MM.1S (cell line): ENCODE results near the gene CNN3.

Experiments used
- DNase-seq: peaks from one replicate; pipeline ENCODE4 v3.0.0-alpha.2; 2015
- H2AFZ ChIP-seq: fragments of 300-600 bp; sonication (generic); 2 replicates; pipeline ENCODE4 v1.6.0; 2016; ENCODE audit warnings: antibody characterized with exemption, low read length
- H3F3A ChIP-seq: fragments of 300-600 bp; sonication (generic); 2 replicates; pipeline ENCODE4 v1.6.1; 2016; ENCODE audit warnings: mild to moderate bottlenecking, antibody characterized with exemption, low read length, moderate library complexity, mixed read lengths; ENCODE audit not compliant: insufficient read depth
- H3K27ac ChIP-seq: fragments of 300-600 bp; sonication (generic); 2 replicates; pipeline ENCODE4 v1.5.1; 2016; ENCODE audit warnings: mild to moderate bottlenecking, low read length
- H3K27me3 ChIP-seq: fragments of 300-600 bp; sonication (generic); replicated peaks from 2 replicates; pipeline ENCODE4 v1.6.0; 2016; ENCODE audit warnings: low read length; ENCODE audit not compliant: insufficient read depth
- H3K36me3 ChIP-seq: fragments of 300-600 bp; sonication (generic); replicated peaks from 2 replicates; pipeline ENCODE4 v1.6.1; 2016; ENCODE audit warnings: mild to moderate bottlenecking, low read length, mixed read lengths; ENCODE audit not compliant: insufficient read depth
- H3K4me1 ChIP-seq: fragments of 300-600 bp; sonication (generic); 2 replicates; pipeline ENCODE4 v1.6.1; 2016; ENCODE audit warnings: low read length, mixed read lengths
- H3K4me2 ChIP-seq: fragments of 300-600 bp; sonication (generic); 2 replicates; pipeline ENCODE4 v1.6.0; 2016; ENCODE audit warnings: low read depth, low read length
- H3K4me3 ChIP-seq: fragments of 300-600 bp; sonication (generic); 2 replicates; pipeline ENCODE4 v1.5.1; 2016; ENCODE audit warnings: low read length, mixed read lengths
- H3K79me2 ChIP-seq: fragments of 300-600 bp; sonication (generic); 2 replicates; pipeline ENCODE4 v1.6.1; 2016; ENCODE audit warnings: mixed run types, low read length, mixed read lengths
- H3K9ac ChIP-seq: fragments of 300-600 bp; sonication (generic); 2 replicates; pipeline ENCODE4 v1.6.1; 2016; ENCODE audit warnings: low read length, mixed read lengths
- H3K9me2 ChIP-seq: fragments of 300-600 bp; sonication (generic); replicated peaks from 2 replicates; pipeline ENCODE4 v1.6.1; 2016; ENCODE audit warnings: mild to moderate bottlenecking, low read length, mixed read lengths; ENCODE audit not compliant: insufficient read depth
- H3K9me3 ChIP-seq: fragments of 300-600 bp; sonication (generic); replicated peaks from 2 replicates; pipeline ENCODE4 v1.6.1; 2016; ENCODE audit warnings: mild to moderate bottlenecking, low read length, mixed read lengths; ENCODE audit not compliant: insufficient read depth
- H4K20me1 ChIP-seq: fragments of 300-600 bp; sonication (generic); 2 replicates; pipeline ENCODE4 v1.6.1; 2016; ENCODE audit warnings: mild to moderate bottlenecking, low read length, moderate library complexity, mixed read lengths; ENCODE audit not compliant: insufficient read depth
- EZH2 ChIP-seq: fragments of 300-600 bp; sonication (generic); optimal IDR thresholded peaks from 2 replicates; pipeline ENCODE3; 2017; ENCODE audit warnings: low read depth, mild to moderate bottlenecking, antibody characterized with exemption, low read length, mixed read lengths
- EZH2phosphoT487 ChIP-seq: fragments of 300-600 bp; sonication (generic); IDR thresholded peaks from 2 replicates; pipeline ENCODE4 v1.6.1; 2018; ENCODE audit warnings: antibody characterized with exemption, low read length
- TF ChIP-seq, protein P1 (sequence below): fragments of 300-600 bp; sonication (generic); IDR thresholded peaks from 2 replicates; pipeline ENCODE4 v1.5.1; 2016; ENCODE audit warnings: antibody characterized with exemption, low read length, mixed read lengths

Gene CNN3

GRCh38 chr1:94931254-94931841 is 4.4 kb upstream of the CNN3 start:
- no peaks in the 10 kb centered on the region for H3K9me3 ChIP-seq

GRCh38 chr1:94929351-94930217 is 2.7 kb upstream of the CNN3 start:
- no peak for TF ChIP-seq EZH2phosphoT487
- TF ChIP-seq, protein P1, sequence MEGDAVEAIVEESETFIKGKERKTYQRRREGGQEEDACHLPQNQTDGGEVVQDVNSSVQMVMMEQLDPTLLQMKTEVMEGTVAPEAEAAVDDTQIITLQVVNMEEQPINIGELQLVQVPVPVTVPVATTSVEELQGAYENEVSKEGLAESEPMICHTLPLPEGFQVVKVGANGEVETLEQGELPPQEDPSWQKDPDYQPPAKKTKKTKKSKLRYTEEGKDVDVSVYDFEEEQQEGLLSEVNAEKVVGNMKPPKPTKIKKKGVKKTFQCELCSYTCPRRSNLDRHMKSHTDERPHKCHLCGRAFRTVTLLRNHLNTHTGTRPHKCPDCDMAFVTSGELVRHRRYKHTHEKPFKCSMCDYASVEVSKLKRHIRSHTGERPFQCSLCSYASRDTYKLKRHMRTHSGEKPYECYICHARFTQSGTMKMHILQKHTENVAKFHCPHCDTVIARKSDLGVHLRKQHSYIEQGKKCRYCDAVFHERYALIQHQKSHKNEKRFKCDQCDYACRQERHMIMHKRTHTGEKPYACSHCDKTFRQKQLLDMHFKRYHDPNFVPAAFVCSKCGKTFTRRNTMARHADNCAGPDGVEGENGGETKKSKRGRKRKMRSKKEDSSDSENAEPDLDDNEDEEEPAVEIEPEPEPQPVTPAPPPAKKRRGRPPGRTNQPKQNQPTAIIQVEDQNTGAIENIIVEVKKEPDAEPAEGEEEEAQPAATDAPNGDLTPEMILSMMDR: no peak
- no peak for TF ChIP-seq EZH2
- no peaks in the 10 kb centered on the region for H3K79me2 ChIP-seq
- no peak overlapping the region for H3K27ac ChIP-seq
- H3K4me3 ChIP-seq: no peak overlapping the region
- DNase-seq: no peak
- no peak overlapping the region for H2AFZ ChIP-seq
- no peaks in the 10 kb centered on the region for H4K20me1 ChIP-seq
- no peaks in the 10 kb centered on the region for H3K4me1 ChIP-seq
- no peaks in the 10 kb centered on the region for H3K9me2 ChIP-seq
- no peak overlapping the region for H3K9ac ChIP-seq
- no peaks in the 10 kb centered on the region for H3K9me3 ChIP-seq
- H3F3A ChIP-seq: no peaks in the 10 kb centered on the region
- H3K36me3 ChIP-seq: no peaks in the 10 kb centered on the region
- H3K27me3 ChIP-seq: no peaks in the 10 kb centered on the region
- H3K4me2 ChIP-seq: no peak overlapping the region

More at GRCh38 chr1:94931254-94931841, 4.4 kb upstream of the CNN3 start:
- no peak overlapping the region for H3K27ac ChIP-seq
- DNase-seq: no peak
- no peaks in the 10 kb centered on the region for H3K27me3 ChIP-seq
- no peaks in the 10 kb centered on the region for H4K20me1 ChIP-seq
- no peaks in the 10 kb centered on the region for H3F3A ChIP-seq
- no peaks in the 10 kb centered on the region for H3K4me1 ChIP-seq
- no peak overlapping the region for H3K4me2 ChIP-seq
- H3K9me2 ChIP-seq: no peaks in the 10 kb centered on the region
- H3K36me3 ChIP-seq: no peaks in the 10 kb centered on the region
- no peak overlapping the region for H2AFZ ChIP-seq
- no peak for TF ChIP-seq EZH2phosphoT487
- no peak for TF ChIP-seq EZH2
- TF ChIP-seq, protein P1: no peak
- H3K79me2 ChIP-seq: no peaks in the 10 kb centered on the region
- no peak overlapping the region for H3K9ac ChIP-seq
- no peak overlapping the region for H3K4me3 ChIP-seq

DNA sequence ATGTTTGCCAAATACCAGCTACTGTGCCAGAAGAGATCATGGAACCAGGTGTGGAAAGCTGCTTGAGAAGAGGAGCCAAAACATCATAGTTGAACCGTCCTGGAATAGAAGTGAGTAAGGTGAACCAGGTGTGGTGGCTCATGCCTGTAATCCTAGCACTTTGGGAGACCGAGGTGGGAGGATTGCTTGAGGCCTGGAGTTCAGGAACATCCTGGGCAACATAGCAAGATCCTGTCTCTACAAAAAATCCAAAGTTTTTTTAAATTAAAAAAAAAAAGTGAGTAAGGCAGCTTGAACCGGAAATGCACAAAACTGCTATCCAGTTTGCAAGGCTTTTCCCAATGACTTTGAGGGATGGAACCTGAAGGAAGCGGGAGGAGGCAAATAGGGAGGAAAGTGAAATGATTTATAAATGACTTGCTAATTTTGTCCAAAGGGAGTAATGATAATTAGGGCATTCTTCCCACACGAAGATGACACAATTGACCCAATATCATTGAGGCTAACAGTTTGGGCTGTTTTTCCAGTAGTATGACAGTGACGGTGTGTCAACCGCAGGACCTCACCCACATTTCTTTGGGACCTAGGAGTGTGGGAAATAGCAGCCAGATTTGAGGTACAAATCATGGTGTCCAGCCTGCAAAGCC is 1.5 kb upstream of the CNN3 start:
- H3K4me2 ChIP-seq: no peak overlapping the region
- H3K27me3 ChIP-seq: no peaks in the 10 kb centered on the region
- H4K20me1 ChIP-seq: no peaks in the 10 kb centered on the region
- no peak overlapping the region for H3K4me3 ChIP-seq
- TF ChIP-seq EZH2phosphoT487 (no peak), EZH2 (no peak)
- TF ChIP-seq, protein P1: no peak
- no peaks in the 10 kb centered on the region for H3K9me2 ChIP-seq
- no peak overlapping the region for H3K9ac ChIP-seq
- H3K79me2 ChIP-seq: no peaks in the 10 kb centered on the region
- DNase-seq: no peak
- H3K36me3 ChIP-seq: no peaks in the 10 kb centered on the region
- H3F3A ChIP-seq: no peaks in the 10 kb centered on the region
- no peaks in the 10 kb centered on the region for H3K9me3 ChIP-seq
- no peaks in the 10 kb centered on the region for H3K4me1 ChIP-seq
- H3K27ac ChIP-seq: no peak overlapping the region
- H2AFZ ChIP-seq: no peak overlapping the region
